Fibroblast of lung (primary cell): ENCODE results near the gene ZCCHC14. TPM values are rescaled to one million over a fixed set of nuclear protein-coding genes. Genes with fewer than 3 reads are reported as not detected.

Experiments
- DNase-seq, 2 donors: peaks; one replicate each; pipeline versions ENCODE4 v3.0.0 to v3.0.0-alpha.2; 2010; ENCODE audit warnings: low read depth in 2 of 2
- H2AFZ ChIP-seq: 2 replicates; pipeline ENCODE4 v1.5.1; 2012; ENCODE audit warnings: low read length, control low read depth, inconsistent platforms
- H3K27ac ChIP-seq: 2 replicates; pipeline ENCODE4 v1.5.1; 2011; ENCODE audit warnings: low read length, control low read depth; ENCODE audit not compliant: insufficient read depth
- H3K27me3 ChIP-seq: 2 replicates; pipeline ENCODE4 v1.5.1; 2011; ENCODE audit warnings: mild to moderate bottlenecking, low read length; ENCODE audit not compliant: control insufficient read depth, insufficient read depth
- H3K36me3 ChIP-seq: 2 replicates; pipeline ENCODE4 v1.5.1; 2011; ENCODE audit warnings: low read length; ENCODE audit not compliant: control insufficient read depth, insufficient read depth
- H3K4me1 ChIP-seq: 2 replicates; pipeline ENCODE4 v1.5.1; 2011; ENCODE audit warnings: low read length; ENCODE audit not compliant: control insufficient read depth, insufficient read depth; ENCODE audit errors: extremely low read depth
- H3K4me2 ChIP-seq: 2 replicates; pipeline ENCODE4 v1.5.1; 2011; ENCODE audit warnings: low read length, control low read depth; ENCODE audit not compliant: insufficient read depth; ENCODE audit errors: extremely low read depth
- H3K4me3 ChIP-seq, 4 experiments: fragments of 200-600 bp in 1 of 4; sonication (generic) in 1 of 4; replicated peaks in 1 of 4; 2 replicates each; pipeline ENCODE4 v1.5.1; 2011 to 2016; ENCODE audit warnings: low read length in 4 of 4, low read depth in 3 of 4, mild to moderate bottlenecking in 3 of 4, control low read depth in 2 of 4, inconsistent platforms in 1 of 4, mixed read lengths in 1 of 4; ENCODE audit not compliant: insufficient read depth in 1 of 4; ENCODE audit errors: control extremely low read depth in 1 of 4
- H3K79me2 ChIP-seq: 2 replicates; pipeline ENCODE4 v1.5.1; 2012; ENCODE audit warnings: mild to moderate bottlenecking, low read length, inconsistent platforms; ENCODE audit not compliant: control insufficient read depth, insufficient read depth
- H3K9ac ChIP-seq: 2 replicates; pipeline ENCODE4 v1.5.1; 2011; ENCODE audit warnings: mild to moderate bottlenecking, low read length, control low read depth; ENCODE audit not compliant: insufficient read depth
- H3K9me3 ChIP-seq: 2 replicates; pipeline ENCODE4 v1.5.1; 2012; ENCODE audit warnings: low read depth, low read length; ENCODE audit not compliant: control insufficient read depth, insufficient read depth
- H4K20me1 ChIP-seq: 2 replicates; pipeline ENCODE4 v1.5.1; 2011; ENCODE audit warnings: low read length; ENCODE audit not compliant: control insufficient read depth, insufficient read depth; ENCODE audit errors: extremely low read depth
- EZH2 ChIP-seq: IDR thresholded peaks from 2 replicates; pipeline ENCODE4 v1.5.1; 2012; ENCODE audit warnings: low read length, control low read depth, mild to moderate bottlenecking; ENCODE audit errors: missing control alignments
- polyA minus RNA-seq: library from RNA; depleted of rRNA, polyadenylated mRNA; stranded (reverse); fragments of >200 nt; gene quantifications from 2 replicates; pipeline ENCODE4 v1.2.3, GENCODE V29; 2011; ENCODE audit warnings: low replicate concordance
- polyA plus RNA-seq, 2 donors: library from polyadenylated mRNA; depleted of rRNA in 1 of 2; stranded (reverse) in 1 of 2; unstranded in 1 of 2; fragments of >200 nt; gene quantifications; 2 replicates each; pipeline ENCODE4 v1.2.1, GENCODE V29; 2011 to 2012; ENCODE audit warnings: missing spikeins in 1 of 2
- total RNA-seq: library from RNA; depleted of rRNA; stranded (reverse); fragments of >200 nt; gene quantifications from 2 replicates; pipeline ENCODE4 v1.2.1, GENCODE V29; 2014
- TF ChIP-seq, protein P1 (sequence below), 2 donors: IDR thresholded peaks in 1 of 2; conservative IDR thresholded peaks in 1 of 2; 1 replicate in 1 of 2; 2 replicates in 1 of 2; pipeline ENCODE4 v1.5.1; 2011 to 2012; ENCODE audit warnings: low read length in 2 of 2, control low read depth in 1 of 2, inconsistent platforms in 1 of 2, low read depth in 1 of 2, mild to moderate bottlenecking in 1 of 2

Gene ZCCHC14
- 15.4 and 16.3 TPM in 2 replicates for total RNA-seq
- 6.4 and 8.6 TPM in 2 replicates for polyA plus RNA-seq
- polyA plus RNA-seq (2012): 12.6 and 13.5 TPM in 2 replicates
- 19.5 and 24.6 TPM in 2 replicates for polyA minus RNA-seq

- H4K20me1 ChIP-seq: no peaks in the 10 kb centered on the region
These were observed at the start of gene ZCCHC14 for GRCh38 chr16:87492721-87493607. TSS of gene ZCCHC14 (minus strand) at chr16:87493024. CDS start at chr16:87492238, 786 bp downstream.

DNA sequence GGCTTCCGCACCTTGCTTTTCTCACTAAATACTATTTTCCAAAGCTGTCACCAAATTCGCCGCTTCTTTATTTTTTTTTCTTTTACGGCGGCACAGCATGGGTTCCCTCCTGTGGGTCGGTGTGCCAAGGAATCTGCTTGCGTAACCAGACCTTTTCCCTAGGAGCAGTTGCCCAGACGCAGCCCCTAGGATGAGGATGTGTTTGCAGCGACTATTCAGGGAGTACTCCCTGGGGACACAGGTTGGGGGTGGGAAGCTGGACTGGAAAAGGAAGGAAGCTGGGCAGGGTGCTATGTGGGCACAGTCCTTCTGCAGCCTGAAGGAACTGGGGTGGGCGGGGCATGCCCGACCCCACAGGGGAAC is 49.0 kb upstream of the ZCCHC14 start:
- no peaks in the 10 kb centered on the region for H3K79me2 ChIP-seq
- H3K9ac ChIP-seq: no peak overlapping the region
- TF ChIP-seq EZH2: no peak
- TF ChIP-seq, protein P1, sequence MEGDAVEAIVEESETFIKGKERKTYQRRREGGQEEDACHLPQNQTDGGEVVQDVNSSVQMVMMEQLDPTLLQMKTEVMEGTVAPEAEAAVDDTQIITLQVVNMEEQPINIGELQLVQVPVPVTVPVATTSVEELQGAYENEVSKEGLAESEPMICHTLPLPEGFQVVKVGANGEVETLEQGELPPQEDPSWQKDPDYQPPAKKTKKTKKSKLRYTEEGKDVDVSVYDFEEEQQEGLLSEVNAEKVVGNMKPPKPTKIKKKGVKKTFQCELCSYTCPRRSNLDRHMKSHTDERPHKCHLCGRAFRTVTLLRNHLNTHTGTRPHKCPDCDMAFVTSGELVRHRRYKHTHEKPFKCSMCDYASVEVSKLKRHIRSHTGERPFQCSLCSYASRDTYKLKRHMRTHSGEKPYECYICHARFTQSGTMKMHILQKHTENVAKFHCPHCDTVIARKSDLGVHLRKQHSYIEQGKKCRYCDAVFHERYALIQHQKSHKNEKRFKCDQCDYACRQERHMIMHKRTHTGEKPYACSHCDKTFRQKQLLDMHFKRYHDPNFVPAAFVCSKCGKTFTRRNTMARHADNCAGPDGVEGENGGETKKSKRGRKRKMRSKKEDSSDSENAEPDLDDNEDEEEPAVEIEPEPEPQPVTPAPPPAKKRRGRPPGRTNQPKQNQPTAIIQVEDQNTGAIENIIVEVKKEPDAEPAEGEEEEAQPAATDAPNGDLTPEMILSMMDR (conservative IDR thresholded peaks at IDR 0.05 in 1 of 2, IDR thresholded peaks at IDR 0.05 in 1 of 2; ENCODE audit: low read depth in 1 of 2, low read length in 2 of 2): no peak
- H4K20me1 ChIP-seq: no peaks in the 10 kb centered on the region
- no peak overlapping the region for H3K4me2 ChIP-seq
- no peak overlapping the region for H3K4me3 ChIP-seq
- no peaks in the 10 kb centered on the region for H3K36me3 ChIP-seq
- H2AFZ ChIP-seq: no peak overlapping the region
- no peak overlapping the region for H3K27ac ChIP-seq
- H3K4me1 ChIP-seq: peaks cover 3% of the 10 kb centered on the region
- H3K9me3 ChIP-seq: no peaks in the 10 kb centered on the region
- peaks cover 6% of the 10 kb centered on the region for H3K27me3 ChIP-seq
- DNase-seq: no peak

More at GRCh38 chr16:87492721-87493607, at the start of gene ZCCHC14:
- H3K27ac ChIP-seq: peak within 1 kb of the TSS; percentile 38
- TF ChIP-seq, protein P1 (conservative IDR thresholded peaks at IDR 0.05 in 1 of 2, IDR thresholded peaks at IDR 0.05 in 1 of 2; ENCODE audit: low read depth in 1 of 2, low read length in 2 of 2): no peak
- no peak for TF ChIP-seq EZH2
- H3K36me3 ChIP-seq: peaks cover 6% of the 10 kb centered on the region
- H3K4me1 ChIP-seq: peaks cover 9% of the 10 kb centered on the region
- peaks cover 39% of the 10 kb centered on the region for H3K79me2 ChIP-seq
- peak; percentile 98 to 99 for DNase-seq
- H2AFZ ChIP-seq: no peak within 1 kb of the TSS
- H3K27me3 ChIP-seq: no peaks in the 10 kb centered on the region
- peak within 1 kb of the TSS; percentile 65 for H3K9ac ChIP-seq
- no peaks in the 10 kb centered on the region for H3K9me3 ChIP-seq
- peak within 1 kb of the TSS; percentile 54 for H3K4me2 ChIP-seq
- H3K4me3 ChIP-seq: peak within 1 kb of the TSS; percentile 44 to 71 (median 58)

GRCh38 chr16:87541147-87541871 is 48.5 kb upstream of the ZCCHC14 start:
- Histone ChIP-seq H2AFZ (no peak overlapping the region), H3K9ac (peak overlapping the region; percentile 16), H3K9me3 (no peaks in the 10 kb centered on the region), H3K27me3 (peaks cover 6% of the 10 kb centered on the region), H4K20me1 (no peaks in the 10 kb centered on the region), H3K4me3 (peak overlapping the region in 1 of 4 experiments; percentile 14), H3K36me3 (no peaks in the 10 kb centered on the region), H3K4me2 (no peak overlapping the region), H3K79me2 (no peaks in the 10 kb centered on the region), H3K27ac (no peak overlapping the region), H3K4me1 (peaks cover 3% of the 10 kb centered on the region)
- peak; percentile 72 to 78 for DNase-seq
- TF ChIP-seq, protein P1 (conservative IDR thresholded peaks at IDR 0.05 in 1 of 2, IDR thresholded peaks at IDR 0.05 in 1 of 2; ENCODE audit: low read depth in 1 of 2, low read length in 2 of 2): no peak
- no peak for TF ChIP-seq EZH2
